AG04450 (cell line): ENCODE results near the gene AEBP1. TPM values are rescaled to one million over a fixed set of nuclear protein-coding genes. Genes with fewer than 3 reads are reported as not detected.

Source experiments
- CTCF ChIA-PET: fragments of 300-600, 350-600 bp; formaldehyde crosslinking; extraction: SDS; loops from one replicate; lab custom pipeline; 2022; ENCODE audit warnings: antibody characterized with exemption, inconsistent platforms; lab: Charles Lee
- POLR2A ChIA-PET: fragments of 350-600 bp; formaldehyde crosslinking; extraction: SDS; loops from one replicate; lab custom pipeline; 2021; ENCODE audit warnings: antibody characterized with exemption, inconsistent platforms; lab: Yijun Ruan, JAX
- DNase-seq: peaks from one replicate; pipeline ENCODE4 v3.0.0-alpha.2; 2011; ENCODE audit warnings: low read depth, low spot score
- H3K27ac ChIP-seq: one replicate; pipeline ENCODE4 v1.5.1; 2012; ENCODE audit warnings: low read depth, low read length, control low read depth
- H3K27me3 ChIP-seq: one replicate; pipeline ENCODE4 v1.6.0; 2012; ENCODE audit warnings: low read length; ENCODE audit not compliant: control insufficient read depth, insufficient read depth
- H3K4me3 ChIP-seq: 2 replicates; pipeline ENCODE4 v1.5.1; 2011; ENCODE audit warnings: mild to moderate bottlenecking, low read depth, low read length, control low read depth
- H3K9me3 ChIP-seq: 2 replicates; pipeline ENCODE4 v1.5.1; 2012; ENCODE audit warnings: low read length; ENCODE audit not compliant: control insufficient read depth, insufficient read depth
- CTCF ChIP-seq: IDR thresholded peaks from 2 replicates; pipeline ENCODE4 v1.5.1; 2011; ENCODE audit warnings: low read depth, low read length, control low read depth, inconsistent platforms
- polyA plus RNA-seq: library from polyadenylated mRNA; depleted of rRNA; stranded (reverse); fragments of >200 nt; gene quantifications from 2 replicates; pipeline ENCODE4 v1.2.3, GENCODE V29; 2011

AEBP1 gene
- polyA plus RNA-seq, 1 experiment = 18.5 TPM

- ChIA-PET POLR2A (no interaction called here), CTCF (interaction anchor here (0.9 kb wide), 1 partner anchor 10 kb away, joined by 3 read pairs; no protein-coding TSS in a partner anchor)
- no peak for TF ChIP-seq CTCF
- DNase-seq = no peak
- H3K27me3 ChIP-seq = no peaks in the 10 kb centered on the region
- H3K9me3 ChIP-seq = no peaks in the 10 kb centered on the region
- no peak overlapping the region for H3K4me3 ChIP-seq
- no peak overlapping the region for H3K27ac ChIP-seq
These were observed 16.2 kb downstream of the AEBP1 start for GRCh38 chr7:44120395-44120794.

GRCh38 chr7:44121761-44122420 lies 17.7 kb downstream of the AEBP1 start:
- POLR2A ChIA-PET = interaction anchor here (1.0 kb wide), 1 partner anchor 34 kb away, joined by 3 read pairs; no protein-coding TSS in a partner anchor
- DNase-seq = no peak
- H3K4me3 ChIP-seq = no peak overlapping the region
- no peak for TF ChIP-seq CTCF
- no peaks in the 10 kb centered on the region for H3K9me3 ChIP-seq
- no peaks in the 10 kb centered on the region for H3K27me3 ChIP-seq
- CTCF ChIA-PET = interaction anchor here (0.9 to 2.4 kb wide), 2 partner anchors 49 to 74 kb away, joined by 6 to 10 read pairs; no protein-coding TSS in a partner anchor
- no peak overlapping the region for H3K27ac ChIP-seq

GRCh38 chr7:44122529-44122928 lies 18.4 kb downstream of the AEBP1 start:
- ChIA-PET POLR2A (interaction anchor here (0.5 to 1.3 kb wide), 8 partner anchors 11 to 78 kb away, joined by 3 to 5 read pairs (median 3); partner anchors contain the start of gene YKT6), CTCF (interaction anchor here (0.9 to 2.4 kb wide), 3 partner anchors 36 to 73 kb away, joined by 4 to 10 read pairs (median 6); no protein-coding TSS in a partner anchor)
- H3K4me3 ChIP-seq = peak overlapping the region; percentile 77
- H3K9me3 ChIP-seq = peaks cover 3% of the 10 kb centered on the region; the same call in 1 of the 2 replicates
- no peak for DNase-seq
- TF ChIP-seq CTCF = no peak
- H3K27me3 ChIP-seq = no peaks in the 10 kb centered on the region
- H3K27ac ChIP-seq = no peak overlapping the region

GRCh38 chr7:44123190-44124003 lies 19.3 kb downstream of the AEBP1 start, which contains the start of gene POLD2:
Gene POLD2 (minus strand): TSS chr7:44123548. CDS start chr7:44122053, 1,495 bp downstream.
- ChIA-PET POLR2A (interaction anchor here (0.5 to 1.3 kb wide), 7 partner anchors 12 to 77 kb away, joined by 3 to 5 read pairs (median 3); partner anchors contain the start of gene YKT6), CTCF (interaction anchor here (1.6 to 2.4 kb wide), 2 partner anchors 37 to 72 kb away, joined by 4 to 10 read pairs; no protein-coding TSS in a partner anchor)
- no peak for TF ChIP-seq CTCF
- H3K27ac ChIP-seq = peak within 1 kb of the TSS; percentile 47
- H3K9me3 ChIP-seq = peaks cover 11% of the 10 kb centered on the region
- peak; percentile 85 for DNase-seq
- H3K4me3 ChIP-seq = peak within 1 kb of the TSS; percentile 77
- H3K27me3 ChIP-seq = no peaks in the 10 kb centered on the region
